ENCODE results near the gene DSCAML1.
A peak's percentile ranks its signal among the peaks of the same experiment; 100 is the strongest.

The DSCAML1 gene

GRCh38 chr11:117809236-117810055, 12.4 kb upstream of the DSCAML1 start:
- Histone ChIP-seq H3K36me3 (no peaks in the 10 kb centered on the region), H4K20me1 (peaks cover 0 to 1% (median 0%) of the 10 kb centered on the region in 11 experiments; a peak in 1 of 22 replicates), H3K4me1 (peaks cover 9 to 39% (median 15%) of the 10 kb centered on the region in 10 experiments), H3K27ac (no peak overlapping the region), H3K9me3 (replicated peaks in 1 of 11) (no peaks in the 10 kb centered on the region), H3K4me2 (peak overlapping the region in 10 of 11 experiments; percentile 19 to 67 (median 39); a peak in 16 of 22 replicates), H3K4me3 (no peak overlapping the region), H3K9ac (peak overlapping the region in 1 of 11 experiments; percentile 15; a peak in 2 of 22 replicates), H3K27me3 (peaks cover 0 to 5% (median 0%) of the 10 kb centered on the region in 11 experiments; a peak in 1 of 22 replicates)
- no peak for TF ChIP-seq Cebpa-rat (IDR thresholded peaks at IDR 0.05)

- H3K9ac ChIP-seq, result no peak overlapping the region
- TF ChIP-seq Cebpa-rat (IDR thresholded peaks at IDR 0.05), result no peak
These were observed 11.8 kb upstream of the DSCAML1 start for GRCh38 chr11:117808784-117809183.

GRCh38 chr11:117807482-117808327, 10.7 kb upstream of the DSCAML1 start:
- Histone ChIP-seq H3K9ac (no peak overlapping the region), H3K4me3 (no peak overlapping the region), H3K4me1 (peaks cover 4 to 33% (median 10%) of the 10 kb centered on the region in 10 experiments; a peak in 18 of 20 replicates), H3K9me3 (replicated peaks in 1 of 11) (no peaks in the 10 kb centered on the region), H3K36me3 (no peaks in the 10 kb centered on the region), H3K27ac (no peak overlapping the region), H3K27me3 (peaks cover 0 to 5% (median 0%) of the 10 kb centered on the region in 11 experiments; a peak in 1 of 22 replicates), H4K20me1 (no peaks in the 10 kb centered on the region; a peak in 1 of 22 replicates), H3K4me2 (peak overlapping the region in 3 of 11 experiments; percentile 41 to 67 (median 63); a peak in 6 of 22 replicates)
- no peak for TF ChIP-seq Cebpa-rat (IDR thresholded peaks at IDR 0.05)

More at GRCh38 chr11:117808784-117809183, 11.8 kb upstream of the DSCAML1 start:
- Histone ChIP-seq H3K36me3 (no peaks in the 10 kb centered on the region), H3K9me3 (replicated peaks in 1 of 11) (no peaks in the 10 kb centered on the region), H3K4me1 (peaks cover 4 to 33% (median 10%) of the 10 kb centered on the region in 10 experiments; a peak in 18 of 20 replicates), H3K4me3 (no peak overlapping the region), H3K4me2 (peak overlapping the region in 9 of 11 experiments; percentile 19 to 67 (median 48); a peak in 15 of 22 replicates), H3K27ac (no peak overlapping the region), H3K27me3 (peaks cover 0 to 5% (median 0%) of the 10 kb centered on the region in 11 experiments; a peak in 1 of 22 replicates), H4K20me1 (no peaks in the 10 kb centered on the region; a peak in 1 of 22 replicates)

GRCh38 chr11:117806846-117807245, 9.8 kb upstream of the DSCAML1 start:
- Histone ChIP-seq H3K9ac (no peak overlapping the region), H3K36me3 (no peaks in the 10 kb centered on the region), H3K27ac (no peak overlapping the region), H3K27me3 (peaks cover 0 to 5% (median 0%) of the 10 kb centered on the region in 11 experiments; a peak in 1 of 22 replicates), H3K4me3 (no peak overlapping the region), H3K4me2 (peak overlapping the region in 3 of 11 experiments; percentile 41 to 67 (median 63); a peak in 6 of 22 replicates), H3K4me1 (peaks cover 4 to 33% (median 10%) of the 10 kb centered on the region in 10 experiments; a peak in 18 of 20 replicates), H3K9me3 (replicated peaks in 1 of 11) (no peaks in the 10 kb centered on the region), H4K20me1 (no peaks in the 10 kb centered on the region; a peak in 1 of 22 replicates)
- TF ChIP-seq Cebpa-rat (IDR thresholded peaks at IDR 0.05), result no peak

GRCh38 chr11:117805045-117805444, 8.0 kb upstream of the DSCAML1 start:
- Histone ChIP-seq H3K27ac (no peak overlapping the region), H3K36me3 (no peaks in the 10 kb centered on the region), H3K4me3 (no peak overlapping the region), H3K9ac (no peak overlapping the region), H3K4me2 (peak overlapping the region in 2 of 11 experiments; percentile 11 to 22; a peak in 1 of 22 replicates), H3K27me3 (peaks cover 0 to 11% (median 5%) of the 10 kb centered on the region in 11 experiments; a peak in 8 of 22 replicates), H3K9me3 (replicated peaks in 1 of 11) (no peaks in the 10 kb centered on the region), H4K20me1 (no peaks in the 10 kb centered on the region; a peak in 1 of 22 replicates), H3K4me1 (peaks cover 4 to 33% (median 10%) of the 10 kb centered on the region in 10 experiments; a peak in 18 of 20 replicates)
- no peak for TF ChIP-seq Cebpa-rat (IDR thresholded peaks at IDR 0.05)

- H3K4me3 ChIP-seq, result no peak overlapping the region
- TF ChIP-seq Cebpa-rat (IDR thresholded peaks at IDR 0.05), result no peak
- no peak overlapping the region for H3K9ac ChIP-seq
- no peaks in the 10 kb centered on the region for H3K9me3 ChIP-seq (replicated peaks in 1 of 11)
- H4K20me1 ChIP-seq, result peaks cover 0 to 5% (median 0%) of the 10 kb centered on the region in 11 experiments; a peak in 3 of 22 replicates
- peaks cover 5 to 22% (median 15%) of the 10 kb centered on the region in 11 experiments for H3K27me3 ChIP-seq
- no peak overlapping the region for H3K27ac ChIP-seq
- H3K4me2 ChIP-seq, result no peak overlapping the region
- H3K36me3 ChIP-seq, result no peaks in the 10 kb centered on the region
- H3K4me1 ChIP-seq, result peaks cover under 1 to 23% (median 1%) of the 10 kb centered on the region in 10 experiments; a peak in 14 of 20 replicates
These were observed 6.9 kb upstream of the DSCAML1 start for GRCh38 chr11:117803896-117804295.

GRCh38 chr11:117799634-117800033, 2.6 kb upstream of the DSCAML1 start:
- no peak overlapping the region for H3K9ac ChIP-seq
- H3K4me1 ChIP-seq, result no peaks in the 10 kb centered on the region
- H3K27me3 ChIP-seq, result peaks cover 45 to 65% (median 57%) of the 10 kb centered on the region in 11 experiments
- no peak for TF ChIP-seq Cebpa-rat (IDR thresholded peaks at IDR 0.05)
- H3K36me3 ChIP-seq, result no peaks in the 10 kb centered on the region
- H4K20me1 ChIP-seq, result peaks cover 0 to 18% (median 0%) of the 10 kb centered on the region in 11 experiments; a peak in 10 of 22 replicates
- H3K4me3 ChIP-seq, result no peak overlapping the region
- H3K9me3 ChIP-seq (replicated peaks in 1 of 11), result no peaks in the 10 kb centered on the region
- no peak overlapping the region for H3K27ac ChIP-seq
- no peak overlapping the region for H3K4me2 ChIP-seq

- no peak overlapping the region for H3K4me3 ChIP-seq
- peaks cover 0 to 18% (median 0%) of the 10 kb centered on the region in 11 experiments; a peak in 10 of 22 replicates for H4K20me1 ChIP-seq
- no peaks in the 10 kb centered on the region for H3K4me1 ChIP-seq
- H3K4me2 ChIP-seq, result no peak overlapping the region
- H3K36me3 ChIP-seq, result no peaks in the 10 kb centered on the region
- peaks cover 46 to 76% (median 67%) of the 10 kb centered on the region in 11 experiments for H3K27me3 ChIP-seq
- no peak overlapping the region for H3K9ac ChIP-seq
- no peak overlapping the region for H3K27ac ChIP-seq
- TF ChIP-seq Cebpa-rat (IDR thresholded peaks at IDR 0.05), result no peak
- H3K9me3 ChIP-seq (replicated peaks in 1 of 11), result no peaks in the 10 kb centered on the region
These were observed 552 bp downstream of the DSCAML1 start for GRCh38 chr11:117796456-117796871.
